Measurements from ENCODE around the gene ZFYVE28.

The ZFYVE28 gene

DNA sequence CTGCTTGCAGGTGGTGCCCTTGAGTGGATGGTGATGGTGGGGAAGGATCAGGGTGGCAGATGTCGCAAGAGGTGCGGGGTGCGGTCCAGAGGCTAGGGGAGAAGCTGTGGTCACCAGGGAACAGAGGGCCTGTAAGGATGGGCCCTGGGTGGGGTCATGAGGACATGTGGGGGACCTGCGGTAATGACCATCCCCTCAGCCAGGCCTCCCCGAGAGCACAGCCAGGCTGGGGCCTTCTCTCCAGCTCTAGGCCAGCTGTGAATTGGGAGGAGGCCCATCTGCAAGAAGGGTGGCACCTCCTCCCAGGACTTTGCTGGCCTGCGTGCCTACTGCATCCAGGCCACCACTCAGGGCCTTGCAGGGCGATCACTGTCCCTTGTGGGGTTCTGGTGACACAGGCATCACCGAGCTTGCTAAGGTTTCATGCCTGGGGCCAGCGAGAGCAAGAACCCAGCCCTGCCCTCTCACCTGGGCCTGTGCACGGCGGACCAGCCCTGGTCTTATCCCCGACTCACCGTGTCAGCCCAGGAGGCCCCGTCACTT, 122.5 kb downstream of the ZFYVE28 start:
- in situ Hi-C loops (cut with HindIII; ENCODE audit: low pct_unique_long_range_greater_than_20kb, low sequenced_read_pairs), result no loop called here
- TF ChIP-seq JUND (IDR thresholded peaks at IDR 0.05; ENCODE audit: low read depth), result no peak
- DNase-seq (ENCODE audit: low read depth in 1 of 2, low spot score in 1 of 2), result no peak

DNA sequence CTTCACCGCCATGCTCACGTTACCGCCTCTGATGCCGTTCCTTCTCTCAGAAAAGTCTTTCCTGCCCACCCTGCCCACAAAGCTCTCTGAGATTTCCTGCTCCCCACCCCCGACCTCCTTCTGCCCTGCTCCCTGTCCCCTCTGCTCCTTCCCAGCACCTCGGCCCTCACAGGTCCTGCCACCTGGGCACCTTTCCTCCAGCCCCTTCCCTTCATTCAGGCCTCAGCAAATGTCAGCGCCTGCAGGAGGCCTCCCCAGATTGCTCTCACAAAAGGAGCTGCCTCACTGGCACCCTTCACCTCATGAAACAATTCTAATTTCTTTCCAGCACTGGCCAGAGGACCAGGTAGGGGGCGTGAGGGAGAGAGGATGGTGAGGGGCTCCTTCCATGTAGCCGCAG, 122.9 kb downstream of the ZFYVE28 start:
- TF ChIP-seq JUND (IDR thresholded peaks at IDR 0.05; ENCODE audit: low read depth), result no peak
- in situ Hi-C loops (cut with HindIII; ENCODE audit: low pct_unique_long_range_greater_than_20kb, low sequenced_read_pairs), result no loop called here
- no peak for DNase-seq (ENCODE audit: low read depth in 1 of 2, low spot score in 1 of 2)

DNA sequence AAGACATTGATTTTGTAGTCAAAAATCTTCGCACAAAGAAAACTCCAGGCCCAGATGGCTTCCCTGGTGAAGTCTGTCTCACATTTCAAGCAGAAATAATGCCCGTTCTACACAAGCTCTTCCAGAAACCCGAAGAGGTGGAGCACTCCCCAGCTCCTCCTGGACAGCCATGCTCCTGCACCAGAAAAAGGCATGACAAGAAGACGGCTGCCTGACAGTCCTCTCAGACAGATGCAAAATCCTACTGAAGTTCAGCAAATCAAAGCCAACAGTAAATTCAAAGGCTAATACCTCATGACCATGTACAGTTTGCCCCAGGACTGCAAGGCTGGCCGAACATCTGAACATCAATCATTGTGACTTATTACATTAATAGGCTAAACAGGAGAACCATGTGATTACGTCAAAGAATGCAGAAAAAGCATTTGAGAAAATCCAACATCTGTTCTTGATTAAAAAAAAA, 125.8 kb downstream of the ZFYVE28 start:
- no peak for DNase-seq (ENCODE audit: low read depth in 1 of 2, low spot score in 1 of 2)
- in situ Hi-C loops (cut with HindIII; ENCODE audit: low pct_unique_long_range_greater_than_20kb, low sequenced_read_pairs), result no loop called here

DNA sequence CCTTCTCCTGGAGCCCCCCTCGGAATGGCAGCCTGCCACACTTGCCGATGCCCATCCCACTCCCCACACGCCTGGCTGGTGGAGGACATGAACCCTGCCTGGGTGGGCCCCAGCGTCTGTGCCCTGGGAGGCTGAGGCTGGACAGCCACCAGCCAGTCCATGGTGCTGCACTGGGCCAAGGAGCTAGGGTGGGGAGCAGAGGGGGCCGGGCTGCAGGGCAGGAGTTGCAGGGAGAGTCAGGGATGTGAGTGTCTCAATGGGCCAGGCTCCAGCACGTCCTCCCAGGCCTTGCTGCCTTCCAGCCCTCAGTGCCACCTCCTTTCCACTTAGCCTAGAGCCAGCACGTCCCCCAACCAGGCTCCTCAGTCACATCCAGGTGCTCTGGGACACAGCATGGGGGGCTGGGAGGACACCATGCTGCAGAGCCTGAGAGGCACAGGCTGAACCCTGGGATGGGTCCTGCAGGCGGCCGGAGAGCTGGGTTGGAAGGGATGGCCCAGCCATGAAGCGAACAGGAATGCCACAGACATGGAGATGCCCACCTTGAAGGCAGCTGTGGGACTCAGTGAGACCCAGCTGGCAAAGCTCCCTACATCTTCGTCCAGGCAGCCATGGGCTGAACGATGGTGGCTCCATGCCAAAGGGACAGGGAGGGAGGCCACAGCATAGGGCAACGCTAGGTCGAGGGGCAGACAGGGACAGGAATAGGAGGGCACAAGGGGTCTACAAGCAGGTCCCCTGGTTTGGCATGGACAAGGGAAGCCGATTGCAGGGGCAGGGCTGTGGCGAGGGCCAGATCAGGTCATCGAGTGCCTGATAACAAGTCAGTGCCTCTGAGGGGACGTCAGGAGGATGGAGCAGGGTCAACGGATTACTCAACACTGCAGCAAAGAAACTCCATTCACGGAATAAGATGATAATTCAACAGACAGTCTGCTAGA, 126.5 kb downstream of the ZFYVE28 start:
- TF ChIP-seq JUND (IDR thresholded peaks at IDR 0.05; ENCODE audit: low read depth), result no peak
- DNase-seq (ENCODE audit: low read depth in 1 of 2, low spot score in 1 of 2), result no peak
- in situ Hi-C loops (cut with HindIII; ENCODE audit: low pct_unique_long_range_greater_than_20kb, low sequenced_read_pairs), result no loop called here

More for the DNA sequence above, 125.8 kb downstream of the ZFYVE28 start:
- no peak for TF ChIP-seq JUND (IDR thresholded peaks at IDR 0.05; ENCODE audit: low read depth)

DNA sequence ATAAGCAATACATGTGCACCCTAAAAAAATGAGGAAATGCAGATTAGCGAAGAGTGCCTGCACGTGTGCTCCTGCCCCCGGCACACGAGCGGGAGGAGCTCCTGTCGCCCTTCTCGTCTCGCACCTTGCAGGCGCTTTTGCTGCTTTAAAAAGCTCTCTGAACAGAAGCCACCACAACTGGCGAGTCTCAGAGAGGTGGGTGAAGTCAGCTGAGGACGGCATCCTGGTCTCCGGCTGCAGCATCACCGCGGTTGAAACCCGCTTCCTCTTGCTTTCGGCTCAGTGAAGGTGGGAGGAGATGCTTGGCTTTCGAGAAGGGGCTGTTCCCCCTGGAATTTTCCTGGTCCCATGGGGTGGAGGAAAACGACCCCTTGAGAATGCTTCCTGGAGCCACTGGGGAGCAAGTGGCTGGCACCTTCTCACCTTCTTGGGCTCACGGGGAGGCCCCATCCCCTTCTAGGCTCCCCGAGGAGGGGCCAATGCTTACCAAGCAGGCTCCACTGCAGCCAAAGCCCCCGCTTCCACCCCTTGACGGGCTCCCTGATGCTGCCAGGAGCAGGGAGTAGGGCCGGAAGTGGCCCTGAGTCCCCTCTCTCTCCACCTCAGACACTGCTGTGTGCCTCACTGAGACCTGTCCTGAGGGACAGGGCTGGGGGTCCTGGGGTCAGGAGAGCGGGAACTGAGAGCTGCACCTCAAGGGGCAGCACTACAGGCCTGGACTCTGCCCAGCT, 127.3 kb downstream of the ZFYVE28 start:
- DNase-seq (ENCODE audit: low read depth in 1 of 2, low spot score in 1 of 2), result no peak
- TF ChIP-seq JUND (IDR thresholded peaks at IDR 0.05; ENCODE audit: low read depth), result no peak
- in situ Hi-C loops (cut with HindIII; ENCODE audit: low pct_unique_long_range_greater_than_20kb, low sequenced_read_pairs), result no loop called here

DNA sequence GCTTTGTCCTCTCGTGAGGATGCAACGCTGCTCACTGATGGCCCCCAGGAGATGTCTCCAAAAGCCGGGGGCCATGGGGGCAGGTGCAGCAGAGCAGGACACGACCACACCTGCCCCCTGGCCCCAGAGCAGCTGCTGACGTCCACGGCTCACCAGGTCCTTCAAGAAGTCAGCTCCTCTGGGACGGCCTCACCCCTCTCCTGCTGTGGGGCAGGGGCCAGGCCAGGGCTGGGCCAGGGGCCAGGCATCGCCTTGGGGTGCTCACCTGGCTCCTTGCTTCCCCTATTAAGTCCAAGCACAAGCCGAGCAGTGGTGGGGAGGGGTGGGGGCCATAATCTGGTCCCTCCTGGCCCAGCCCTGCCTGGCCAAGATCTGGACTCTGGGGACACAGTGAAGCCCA, 128.0 kb downstream of the ZFYVE28 start:
- no peak for TF ChIP-seq JUND (IDR thresholded peaks at IDR 0.05; ENCODE audit: low read depth)
- no peak for DNase-seq (ENCODE audit: low read depth in 1 of 2, low spot score in 1 of 2)
- in situ Hi-C loops (cut with HindIII; ENCODE audit: low pct_unique_long_range_greater_than_20kb, low sequenced_read_pairs), result no loop called here

DNA sequence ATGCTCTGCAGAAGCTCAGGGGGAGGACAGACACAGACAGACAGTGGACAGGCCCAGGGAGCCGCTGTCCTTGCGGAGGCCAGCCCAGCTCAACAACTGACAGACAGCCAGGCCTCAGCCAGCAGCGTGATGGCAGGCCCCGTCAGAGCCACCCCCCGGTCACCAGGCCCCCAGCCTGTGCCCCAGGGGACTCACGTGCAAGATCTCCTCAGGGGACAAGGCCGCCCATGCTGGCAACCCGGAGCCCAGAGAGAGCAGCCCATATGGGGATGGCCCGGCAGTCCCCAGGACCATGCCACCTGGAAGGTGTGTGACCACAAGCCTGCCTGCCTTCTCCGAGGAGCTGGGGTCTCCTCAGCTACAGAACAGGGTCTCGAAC, 128.5 kb downstream of the ZFYVE28 start:
- no peak for TF ChIP-seq JUND (IDR thresholded peaks at IDR 0.05; ENCODE audit: low read depth)
- in situ Hi-C loops (cut with HindIII; ENCODE audit: low pct_unique_long_range_greater_than_20kb, low sequenced_read_pairs), result no loop called here
- no peak for DNase-seq (ENCODE audit: low read depth in 1 of 2, low spot score in 1 of 2)

DNA sequence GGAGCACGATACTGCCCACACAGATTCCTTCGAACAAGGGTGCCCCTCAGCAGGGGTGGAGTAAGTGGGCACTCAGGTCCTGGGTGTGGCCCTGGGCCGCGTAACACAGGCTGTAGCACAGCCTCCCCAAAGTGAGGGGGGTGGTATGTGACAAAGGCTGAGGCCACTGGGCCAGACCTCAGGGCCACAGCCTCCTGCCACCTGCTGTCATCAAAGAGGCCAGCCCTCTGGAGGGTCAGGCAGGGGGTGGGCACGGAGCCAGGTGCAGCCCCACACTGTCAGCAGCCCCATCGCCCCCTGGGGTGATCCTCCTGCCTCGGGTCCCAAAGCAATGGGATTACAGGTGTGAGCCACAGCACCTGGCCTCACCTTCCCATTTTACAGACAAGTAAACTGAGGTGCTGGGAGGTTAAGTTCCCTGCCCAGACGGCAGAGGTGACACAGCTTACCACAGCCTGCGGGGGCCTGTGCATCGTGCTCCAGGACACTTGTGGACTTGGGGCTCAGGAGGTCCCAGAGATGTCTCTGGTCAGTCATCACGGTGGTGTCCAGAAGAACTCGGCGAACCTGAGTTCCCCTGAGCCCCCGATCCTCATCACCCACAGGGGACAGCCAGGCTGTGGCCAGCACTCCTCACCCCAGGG, 129.0 kb downstream of the ZFYVE28 start:
- in situ Hi-C loops (cut with HindIII; ENCODE audit: low pct_unique_long_range_greater_than_20kb, low sequenced_read_pairs), result no loop called here
- no peak for TF ChIP-seq JUND (IDR thresholded peaks at IDR 0.05; ENCODE audit: low read depth)
- DNase-seq (ENCODE audit: low read depth in 1 of 2, low spot score in 1 of 2), result no peak

DNA sequence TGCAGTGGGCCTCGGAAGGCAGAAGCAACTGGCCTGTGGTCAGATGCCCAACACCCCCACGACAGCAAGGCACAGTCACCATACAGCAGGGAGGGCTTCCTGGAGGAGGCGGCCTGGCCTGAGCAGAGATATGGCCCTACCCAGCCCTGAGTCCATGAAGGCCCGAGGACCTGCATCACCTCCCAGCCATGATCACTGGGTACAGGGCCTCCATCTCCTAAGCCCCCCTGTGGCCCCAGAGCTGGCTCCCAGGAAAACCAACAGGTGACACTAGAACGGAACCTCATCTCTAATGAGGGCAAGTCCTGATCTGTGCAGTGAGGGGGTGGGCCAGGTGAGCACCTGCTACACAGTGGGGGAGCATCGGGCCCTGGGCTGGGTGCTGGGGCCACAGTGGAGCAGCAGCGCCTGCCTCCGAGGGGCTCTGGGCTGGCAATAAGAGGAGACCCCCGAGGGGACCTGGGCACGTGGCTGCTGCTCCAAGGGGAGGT, 130.3 kb downstream of the ZFYVE28 start:
- TF ChIP-seq JUND (IDR thresholded peaks at IDR 0.05; ENCODE audit: low read depth), result no peak
- no peak for DNase-seq (ENCODE audit: low read depth in 1 of 2, low spot score in 1 of 2)
- in situ Hi-C loops (cut with HindIII; ENCODE audit: low pct_unique_long_range_greater_than_20kb, low sequenced_read_pairs), result no loop called here

DNA sequence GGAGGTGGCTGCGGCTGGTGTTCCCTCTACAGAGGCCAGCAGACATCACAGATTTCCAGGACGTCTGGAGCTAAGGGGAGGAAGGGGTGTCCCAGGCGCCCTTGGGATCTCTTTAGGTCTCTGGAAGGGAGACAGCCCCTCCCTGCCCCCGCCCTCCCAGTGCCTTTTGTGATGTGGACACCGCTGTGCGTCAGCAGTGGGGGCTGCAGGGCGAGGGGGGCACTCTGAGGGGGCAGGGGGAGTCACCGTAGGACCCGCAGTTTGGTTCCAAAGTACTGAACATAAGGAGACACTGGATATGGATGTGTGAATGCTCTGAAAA, 130.9 kb downstream of the ZFYVE28 start:
- in situ Hi-C loops (cut with HindIII; ENCODE audit: low pct_unique_long_range_greater_than_20kb, low sequenced_read_pairs), result no loop called here

DNA sequence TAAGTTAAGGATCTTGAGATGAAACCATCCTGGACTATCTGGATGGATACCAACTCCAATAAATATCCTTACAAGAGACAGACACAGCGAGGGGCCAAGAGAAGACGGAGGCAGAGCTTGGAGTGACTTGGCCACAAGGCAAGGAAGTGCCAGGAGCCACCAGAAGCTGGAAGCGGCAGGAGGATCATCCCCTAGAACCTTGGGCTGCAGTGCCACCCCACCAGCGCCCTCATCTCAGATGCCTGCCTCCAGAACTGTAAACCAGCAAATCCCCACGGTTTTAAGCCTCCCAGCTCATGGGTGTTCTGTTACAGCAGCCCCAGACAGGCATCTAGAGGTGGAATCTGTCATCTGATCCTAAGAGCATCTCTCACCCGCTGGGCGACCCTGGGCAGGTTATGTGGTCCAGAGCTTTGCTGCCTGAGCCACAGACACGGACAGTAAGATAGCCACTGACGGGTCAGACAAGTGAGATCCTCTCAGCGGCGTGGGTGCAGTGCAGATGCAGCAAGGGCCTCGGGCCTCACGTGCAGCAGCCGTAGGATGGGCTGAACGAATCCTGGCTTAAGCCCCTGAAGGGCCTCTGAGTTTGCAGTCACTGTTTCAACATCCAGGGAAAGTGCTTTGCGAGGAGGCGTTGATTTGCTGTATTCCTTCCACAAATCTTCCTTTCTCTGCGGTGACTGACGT, 131.4 kb downstream of the ZFYVE28 start:
- TF ChIP-seq JUND (IDR thresholded peaks at IDR 0.05; ENCODE audit: low read depth), result no peak
- in situ Hi-C loops (cut with HindIII; ENCODE audit: low pct_unique_long_range_greater_than_20kb, low sequenced_read_pairs), result no loop called here
- no peak for DNase-seq (ENCODE audit: low read depth in 1 of 2, low spot score in 1 of 2)

More for the DNA sequence above, 130.9 kb downstream of the ZFYVE28 start:
- DNase-seq (ENCODE audit: low read depth in 1 of 2, low spot score in 1 of 2), result no peak
- TF ChIP-seq JUND (IDR thresholded peaks at IDR 0.05; ENCODE audit: low read depth), result no peak

All from T47D (cell line).